B cell (primary cell): Measurements from ENCODE around the gene OIT3. TPM values are rescaled to one million over a fixed set of nuclear protein-coding genes. Genes with fewer than 3 reads are reported as not detected.

Source experiments
- ATAC-seq: fragments of 200-7000 bp; cut with Tn5 transposase; one replicate; pipeline ENCODE4 v1.10.0; 2021; ENCODE audit warnings: low read depth, mild to moderate bottlenecking, moderate number of reproducible peaks, moderate library complexity
- CTCF ChIA-PET: fragments of 350-600 bp; sonication (Branson Sonifier 250); formaldehyde crosslinking; loops from one replicate; lab custom pipeline; 2021; ENCODE audit warnings: antibody characterized with exemption, inconsistent platforms; lab: Charles Lee
- POLR2A ChIA-PET: fragments of 350-600 bp; sonication (Branson Sonifier 250); formaldehyde crosslinking; loops from one replicate; lab custom pipeline; 2021; ENCODE audit warnings: antibody characterized with exemption; lab: Charles Lee
- DNase-seq: peaks from one replicate; pipeline ENCODE4 v3.0.0; 2013
- H2AFZ ChIP-seq: 2 replicates; pipeline ENCODE4 v1.6.1; 2012; ENCODE audit warnings: mild to moderate bottlenecking, low read depth, low read length; ENCODE audit not compliant: insufficient read depth, poor library complexity, severe bottlenecking
- H3K27ac ChIP-seq, 2 donors: 1 replicate in 1 of 2; 2 replicates in 1 of 2; pipeline ENCODE4 v1.5.1; 2012 to 2013; ENCODE audit warnings: low read length in 2 of 2, mild to moderate bottlenecking in 2 of 2, moderate library complexity in 1 of 2
- H3K27me3 ChIP-seq, 4 experiments: fragments of 200-600 bp in 1 of 4; sonication (generic) in 1 of 4; replicated peaks in 1 of 4; 1 replicate in 2 of 4; 2 replicates in 2 of 4; pipeline versions ENCODE4 v1.6.1 to v1.7.0; 2013 to 2016; ENCODE audit warnings: low read length in 3 of 4, mild to moderate bottlenecking in 2 of 4, mixed read lengths in 1 of 4, moderate library complexity in 1 of 4; ENCODE audit not compliant: insufficient read depth in 4 of 4, control insufficient read depth in 3 of 4; ENCODE audit errors: control extremely low read depth in 1 of 4
- H3K36me3 ChIP-seq, 2 experiments: replicated peaks in 1 of 2; 1 replicate in 1 of 2; 2 replicates in 1 of 2; pipeline versions ENCODE4 v1.6.1 to v1.7.1; 2013; ENCODE audit warnings: low read length in 1 of 2; ENCODE audit not compliant: insufficient read depth in 2 of 2, control insufficient read depth in 1 of 2; ENCODE audit errors: control extremely low read depth in 1 of 2, extremely low read depth in 1 of 2
- H3K4me1 ChIP-seq, 2 donors: fragments of 200-600 bp in 1 of 2; sonication (generic) in 1 of 2; 1 replicate in 1 of 2; 2 replicates in 1 of 2; pipeline versions ENCODE4 v1.5.1 to v1.6.1; 2013 to 2017; ENCODE audit warnings: low read length in 2 of 2; ENCODE audit not compliant: control insufficient read depth in 2 of 2, insufficient read depth in 2 of 2
- H3K4me2 ChIP-seq: replicated peaks from 2 replicates; pipeline ENCODE3; 2012; ENCODE audit warnings: mild to moderate bottlenecking, low read depth, low read length; ENCODE audit not compliant: poor library complexity, severe bottlenecking
- H3K4me3 ChIP-seq, 5 experiments: fragments of 200-600 bp in 1 of 5; sonication (generic) in 1 of 5; 1 replicate in 3 of 5; 2 replicates in 2 of 5; pipeline versions ENCODE4 v1.5.1 to v1.7.0; 2011 to 2016; ENCODE audit warnings: low read length in 4 of 5, mild to moderate bottlenecking in 4 of 5, low read depth in 2 of 5, control low read depth in 1 of 5, moderate library complexity in 1 of 5; ENCODE audit not compliant: insufficient read depth in 1 of 5; ENCODE audit errors: control extremely low read depth in 1 of 5, extremely low read depth in 1 of 5
- H3K79me2 ChIP-seq: fragments of 200-600 bp; sonication (generic); one replicate; pipeline ENCODE4 v1.6.0; 2016; ENCODE audit warnings: low read length; ENCODE audit not compliant: control insufficient read depth, insufficient read depth
- H3K9ac ChIP-seq: fragments of 200-600 bp; sonication (generic); 2 replicates; pipeline ENCODE4 v1.6.1; 2017; ENCODE audit warnings: mild to moderate bottlenecking, low read length, moderate library complexity
- H3K9me3 ChIP-seq, 3 donors: one replicate each; pipeline versions ENCODE4 v1.6.1 to v1.7.1; 2013; ENCODE audit warnings: low read length in 2 of 3; ENCODE audit not compliant: control insufficient read depth in 2 of 3, insufficient read depth in 1 of 3; ENCODE audit errors: control extremely low read depth in 1 of 3
- H4K20me1 ChIP-seq: 2 replicates; pipeline ENCODE4 v1.6.0; 2012; ENCODE audit warnings: mild to moderate bottlenecking, low read length; ENCODE audit not compliant: insufficient read depth, control insufficient read depth, poor library complexity, severe bottlenecking
- H3K27ac Mint-ChIP-seq: one replicate; pipeline ENCODE4 v1.8.0; 2021; ENCODE audit warnings: mixed read lengths
- H3K27me3 Mint-ChIP-seq: one replicate; pipeline ENCODE4 v1.8.0; 2021; ENCODE audit warnings: mixed read lengths
- H3K4me1 Mint-ChIP-seq: one replicate; pipeline ENCODE4 v1.8.0; 2021; ENCODE audit warnings: mixed read lengths
- H3K4me3 Mint-ChIP-seq: one replicate; pipeline ENCODE4 v1.8.0; 2021; ENCODE audit warnings: mixed read lengths
- H3K9me3 Mint-ChIP-seq: one replicate; pipeline ENCODE4 v1.8.0; 2022; ENCODE audit warnings: mixed read lengths; ENCODE audit not compliant: insufficient read depth
- CTCF ChIP-seq: fragments of 200-600 bp; IDR thresholded peaks from one replicate; pipeline ENCODE4 v1.8.0; 2022; ENCODE audit warnings: antibody characterized with exemption, mild to moderate bottlenecking
- EZH2 ChIP-seq: IDR thresholded peaks from 2 replicates; pipeline ENCODE4 v1.6.1; 2012; ENCODE audit warnings: borderline replicate concordance, low read depth, mild to moderate bottlenecking, moderate library complexity, low read length; ENCODE audit not compliant: insufficient read depth, poor library complexity, severe bottlenecking
- WGBS: methylation state at CpG from one replicate; pipeline ENCODE4 v1.1.5; 2013; ENCODE audit warnings: missing lambda C conversion rate; ENCODE audit not compliant: insufficient coverage; 5-methylcytosine and 5-hydroxymethylcytosine counted together
- intact Hi-C: fragments of 100-400 bp; cut with micrococcal nuclease; formaldehyde crosslinking; loops from one replicate; pipeline ENCODE4 v1.10.0; 2022
- polyA plus RNA-seq: library from polyadenylated mRNA; depleted of rRNA; stranded (reverse); fragments of >200 nt; gene quantifications from 2 replicates; pipeline ENCODE4 v1.2.3, GENCODE V29; 2012
- total RNA-seq, 2 donors: library from RNA; stranded (reverse); fragments of 120-200 nt in 1 of 2; gene quantifications; 1 replicate in 1 of 2; 2 replicates in 1 of 2; pipeline versions ENCODE4 v1.2.3 to v1.2.4, GENCODE V29; 2013 to 2022

The OIT3 gene
- total and polyA plus RNA-seq, 2 donors (not counting 1 experiment from before 2014, with no cell fraction given) = 0.04 TPM; not detected in 1

GRCh38 chr10:72855129-72855528 is 38.4 kb upstream of the OIT3 start:
- Mint-ChIP-seq H3K27me3 (no peaks in the 10 kb centered on the region), H3K27ac (no peak overlapping the region), H3K4me3 (no peak overlapping the region), H3K4me1 (no peaks in the 10 kb centered on the region), H3K9me3 (no peaks in the 10 kb centered on the region)
- intact Hi-C loops = no loop called here
- Histone ChIP-seq H2AFZ (no peak overlapping the region), H3K4me2 (no peak overlapping the region), H3K9ac (no peak overlapping the region), H3K79me2 (no peaks in the 10 kb centered on the region), H3K36me3 (no peaks in the 10 kb centered on the region), H3K27ac (no peak overlapping the region), H3K4me1 (no peaks in the 10 kb centered on the region), H3K9me3 (peaks cover 2 to 3% (median 3%) of the 10 kb centered on the region in 3 donors), H3K4me3 (no peak overlapping the region), H3K27me3 (no peaks in the 10 kb centered on the region), H4K20me1 (no peaks in the 10 kb centered on the region)
- no peak for TF ChIP-seq CTCF
- TF ChIP-seq EZH2 = no peak
- no peak for DNase-seq
- POLR2A ChIA-PET = no interaction called here
- no peak for ATAC-seq
- CTCF ChIA-PET = no interaction called here

- peaks cover 0 to 3% (median 3%) of the 10 kb centered on the region in 3 donors for H3K9me3 ChIP-seq
- no peaks in the 10 kb centered on the region for H3K4me1 ChIP-seq
- H2AFZ ChIP-seq = no peak overlapping the region
- H3K27ac ChIP-seq = no peak overlapping the region
- no peaks in the 10 kb centered on the region for H3K27me3 ChIP-seq
- Mint-ChIP-seq H3K27ac (no peak overlapping the region), H3K9me3 (no peaks in the 10 kb centered on the region), H3K4me3 (no peak overlapping the region), H3K4me1 (no peaks in the 10 kb centered on the region), H3K27me3 (no peaks in the 10 kb centered on the region)
- no peaks in the 10 kb centered on the region for H3K79me2 ChIP-seq
- DNase-seq = no peak
- POLR2A ChIA-PET = interaction anchor here (0.7 kb wide), 1 partner anchor 136 kb away, joined by 7 read pairs; no protein-coding TSS in a partner anchor
- no peak for ATAC-seq
- TF ChIP-seq CTCF (no peak), EZH2 (no peak)
- H3K9ac ChIP-seq = no peak overlapping the region
- WGBS = no CpG with 5 or more reads among the region's 2 CpGs
- H3K4me2 ChIP-seq = no peak overlapping the region
- no peaks in the 10 kb centered on the region for H4K20me1 ChIP-seq
- H3K36me3 ChIP-seq = peaks cover 0 to 2% of the 10 kb centered on the region in 2 experiments
- intact Hi-C loops = no loop called here
- H3K4me3 ChIP-seq = no peak overlapping the region
- CTCF ChIA-PET = no interaction called here
Measured at GRCh38 chr10:72855790-72856189, 37.7 kb upstream of the OIT3 start.
